H9 (cell line): ENCODE data around the gene ARPC5. TPM values are rescaled to one million over a fixed set of nuclear protein-coding genes. Genes with fewer than 3 reads are reported as not detected.

ENCODE experiments used
- DNase-seq: peaks from one replicate; pipeline ENCODE4 v3.0.0-alpha.2; 2017
- H2AFZ ChIP-seq: one replicate; pipeline ENCODE4 v1.6.1; 2013; ENCODE audit warnings: mild to moderate bottlenecking, low read length, control low read depth, moderate library complexity
- H2AK5ac ChIP-seq: 2 replicates; pipeline ENCODE4 v1.6.1; 2013; ENCODE audit warnings: low read length, control low read depth, mixed read lengths; ENCODE audit not compliant: insufficient read length
- H2BK120ac ChIP-seq: one replicate; pipeline ENCODE4 v1.6.1; 2013; ENCODE audit warnings: low read depth, mild to moderate bottlenecking, low read length, control low read depth, inconsistent platforms; ENCODE audit not compliant: poor library complexity, severe bottlenecking
- H2BK12ac ChIP-seq: 2 replicates; pipeline ENCODE4 v1.6.1; 2013; ENCODE audit warnings: low read length, control low read depth, mixed read lengths, low read depth; ENCODE audit not compliant: insufficient read length
- H2BK15ac ChIP-seq: 2 replicates; pipeline ENCODE4 v1.6.1; 2013; ENCODE audit warnings: low read depth, low read length, control low read depth
- H2BK20ac ChIP-seq: one replicate; pipeline ENCODE4 v1.6.1; 2013; ENCODE audit warnings: low read depth, mild to moderate bottlenecking, low read length, control low read depth, inconsistent platforms; ENCODE audit not compliant: poor library complexity, severe bottlenecking
- H2BK5ac ChIP-seq: 2 replicates; pipeline ENCODE4 v1.6.1; 2013; ENCODE audit warnings: low read length, control low read depth, mixed read lengths; ENCODE audit not compliant: insufficient read length
- H3K14ac ChIP-seq: 2 replicates; pipeline ENCODE4 v1.6.1; 2013; ENCODE audit warnings: low read length, control low read depth; ENCODE audit not compliant: insufficient read depth
- H3K18ac ChIP-seq: 2 replicates; pipeline ENCODE4 v1.6.1; 2013; ENCODE audit warnings: low read depth, mild to moderate bottlenecking, mixed read lengths, low read length, control low read depth; ENCODE audit not compliant: insufficient read length
- H3K23ac ChIP-seq: 2 replicates; pipeline ENCODE4 v1.6.1; 2013; ENCODE audit warnings: low read length, control low read depth, mixed read lengths, low read depth; ENCODE audit not compliant: insufficient read length
- H3K23me2 ChIP-seq: 2 replicates; pipeline ENCODE4 v1.6.1; 2013; ENCODE audit warnings: low read depth, mild to moderate bottlenecking, mixed read lengths, low read length, control low read depth; ENCODE audit not compliant: insufficient read length, poor library complexity, severe bottlenecking
- H3K27ac ChIP-seq: 2 replicates; pipeline ENCODE4 v1.5.1; 2013; ENCODE audit warnings: low read length, control low read depth, mixed read lengths, low read depth; ENCODE audit not compliant: insufficient read length
- H3K27me3 ChIP-seq: 2 replicates; pipeline ENCODE4 v1.6.1; 2013; ENCODE audit warnings: low read length, control low read depth, inconsistent platforms; ENCODE audit not compliant: insufficient read depth
- H3K4ac ChIP-seq: 2 replicates; pipeline ENCODE4 v1.6.1; 2013; ENCODE audit warnings: low read depth, mild to moderate bottlenecking, control low read depth, inconsistent platforms, low read length, moderate library complexity
- H3K4me1 ChIP-seq: 2 replicates; pipeline ENCODE4 v1.6.1; 2013; ENCODE audit warnings: low read length, control low read depth, inconsistent platforms; ENCODE audit not compliant: insufficient read depth
- H3K4me2 ChIP-seq: 2 replicates; pipeline ENCODE4 v1.6.1; 2013; ENCODE audit warnings: low read length, control low read depth, mixed read lengths; ENCODE audit not compliant: insufficient read length, insufficient read depth
- H3K56ac ChIP-seq: 2 replicates; pipeline ENCODE4 v1.6.1; 2013; ENCODE audit warnings: low read depth, mild to moderate bottlenecking, mixed read lengths, low read length, control low read depth; ENCODE audit not compliant: insufficient read length
- H3K79me1 ChIP-seq: 2 replicates; pipeline ENCODE4 v1.6.1; 2013; ENCODE audit warnings: low read depth, mild to moderate bottlenecking, moderate library complexity, low read length, control low read depth, inconsistent platforms; ENCODE audit not compliant: insufficient read depth, poor library complexity, severe bottlenecking
- H3K79me2 ChIP-seq: 2 replicates; pipeline ENCODE4 v1.6.1; 2013; ENCODE audit warnings: low read length, control low read depth, inconsistent platforms; ENCODE audit not compliant: insufficient read depth
- H3K9ac ChIP-seq: 2 replicates; pipeline ENCODE4 v1.6.1; 2013; ENCODE audit warnings: low read length, control low read depth, mixed read lengths; ENCODE audit not compliant: insufficient read length; ENCODE audit errors: extremely low read depth
- H3K9me3 ChIP-seq: one replicate; pipeline ENCODE4 v1.6.1; 2013; ENCODE audit warnings: low read depth, low read length, inconsistent platforms; ENCODE audit not compliant: control insufficient read depth
- H3T11ph ChIP-seq: one replicate; pipeline ENCODE4 v1.6.1; 2013; ENCODE audit warnings: mild to moderate bottlenecking, low read length, control low read depth, inconsistent platforms
- H4K20me1 ChIP-seq: one replicate; pipeline ENCODE4 v1.6.1; 2013; ENCODE audit not compliant: control insufficient read depth, insufficient read length, insufficient read depth
- H4K5ac ChIP-seq: 2 replicates; pipeline ENCODE4 v1.6.1; 2013; ENCODE audit warnings: low read depth, mild to moderate bottlenecking, mixed read lengths, low read length, control low read depth; ENCODE audit not compliant: insufficient read length
- H4K8ac ChIP-seq: replicated peaks from 2 replicates; pipeline ENCODE4 v1.6.1; 2013; ENCODE audit warnings: low read length, control low read depth, mixed read lengths, low read depth; ENCODE audit not compliant: insufficient read length
- H4K91ac ChIP-seq: 2 replicates; pipeline ENCODE4 v1.6.1; 2013; ENCODE audit warnings: low read depth, mild to moderate bottlenecking, moderate library complexity, mixed read lengths, low read length, control low read depth; ENCODE audit not compliant: insufficient read length
- H3K27ac Mint-ChIP-seq, 3 experiments: 2 replicates in 2 of 3; 3 replicates in 1 of 3; pipeline ENCODE4 v1.8.0; 2020 to 2021; ENCODE audit warnings: mixed read lengths in 3 of 3, mild to moderate bottlenecking in 1 of 3, moderate library complexity in 1 of 3
- H3K27me3 Mint-ChIP-seq: 2 replicates; pipeline ENCODE4 v1.8.0; 2021; ENCODE audit warnings: low read depth, mild to moderate bottlenecking, moderate library complexity, mixed read lengths
- H3K36me3 Mint-ChIP-seq, 3 experiments: 2 replicates in 2 of 3; 3 replicates in 1 of 3; pipeline ENCODE4 v1.8.0; 2020 to 2021; ENCODE audit warnings: low read depth in 3 of 3, mixed read lengths in 3 of 3; ENCODE audit not compliant: insufficient read depth in 1 of 3
- H3K4me1 Mint-ChIP-seq, 2 experiments: 2 replicates each; pipeline ENCODE4 v1.8.0; 2020; ENCODE audit warnings: mixed read lengths in 2 of 2
- H3K4me3 Mint-ChIP-seq, 2 experiments: 2 replicates in 1 of 2; 3 replicates in 1 of 2; pipeline ENCODE4 v1.8.0; 2020 to 2021; ENCODE audit warnings: mild to moderate bottlenecking in 2 of 2, mixed read lengths in 2 of 2, moderate library complexity in 1 of 2
- H3K9me3 Mint-ChIP-seq, 2 experiments: 2 replicates in 1 of 2; 3 replicates in 1 of 2; pipeline ENCODE4 v1.8.0; 2020; ENCODE audit warnings: mild to moderate bottlenecking in 2 of 2, mixed read lengths in 2 of 2, moderate library complexity in 1 of 2
- WGBS: extraction: QIAGEN DNeasy Blood & Tissue Kit; methylation state at CpG from one replicate; pipeline ENCODE4 v1.1.7; 2013; ENCODE audit warnings: missing lambda C conversion rate, low lambda C conversion rate, mixed read lengths; ENCODE audit not compliant: insufficient read length; ENCODE audit errors: extremely low coverage; 5-methylcytosine and 5-hydroxymethylcytosine counted together
- total RNA-seq: library from RNA; stranded (reverse); gene quantifications from 2 replicates; pipeline ENCODE4 v1.2.1, GENCODE V29; 2021
- TF ChIP-seq, protein P1 (sequence below): fragments of 200-600 bp; sonication (generic); conservative IDR thresholded peaks from 3 replicates; pipeline ENCODE4 v1.8.0; 2021; ENCODE audit warnings: antibody characterized with exemption, mild to moderate bottlenecking

Gene ARPC5
- total RNA-seq, 1 experiment from 2014 or later = 67.7 TPM

DNA sequence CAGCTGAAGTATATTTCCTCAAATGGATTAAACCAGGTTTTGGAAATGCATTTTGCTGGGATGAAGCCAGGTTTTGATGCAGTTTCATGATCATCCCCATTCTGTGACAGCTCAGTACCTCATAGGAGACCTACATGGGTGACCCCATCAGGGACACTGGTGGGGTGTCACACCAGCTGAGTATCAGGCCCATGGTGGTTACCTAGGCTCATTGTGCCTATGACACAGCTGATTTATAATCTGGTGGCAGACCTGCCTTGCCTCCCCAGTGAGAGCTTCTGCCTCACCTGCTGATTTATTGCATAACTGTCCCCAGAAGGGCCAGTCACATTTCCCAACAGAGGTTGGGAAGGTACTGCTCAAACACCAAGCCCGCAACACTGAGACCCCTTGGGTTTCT lies 49.1 kb downstream of the ARPC5 start:
- H2AK5ac ChIP-seq = no peak overlapping the region
- no peak overlapping the region for H3K9ac ChIP-seq
- H3K23ac ChIP-seq = no peak overlapping the region
- no peak overlapping the region for H4K8ac ChIP-seq
- H3K4ac ChIP-seq = no peak overlapping the region
- no peak overlapping the region for H3K27ac ChIP-seq
- no peak overlapping the region for H3K4me2 ChIP-seq
- H2BK120ac ChIP-seq = no peak overlapping the region
- no peak overlapping the region for H2BK20ac ChIP-seq
- Mint-ChIP-seq H3K36me3 (no peaks in the 10 kb centered on the region), H3K27me3 (no peaks in the 10 kb centered on the region), H3K27ac (peak overlapping the region in 1 of 3 experiments; percentile 19; a peak in 1 of 7 replicates), H3K4me1 (peaks cover 27 to 29% of the 10 kb centered on the region in 2 experiments), H3K9me3 (no peaks in the 10 kb centered on the region), H3K4me3 (no peak overlapping the region)
- no peak overlapping the region for H2BK5ac ChIP-seq
- no CpG with 5 or more reads among the region's 1 CpG for WGBS
- H2BK15ac ChIP-seq = no peak overlapping the region
- no peak overlapping the region for H3T11ph ChIP-seq
- H2AFZ ChIP-seq = no peak overlapping the region
- no peak for DNase-seq
- no peaks in the 10 kb centered on the region for H4K20me1 ChIP-seq
- no peaks in the 10 kb centered on the region for H3K79me2 ChIP-seq
- H2BK12ac ChIP-seq = no peak overlapping the region
- TF ChIP-seq, protein P1, sequence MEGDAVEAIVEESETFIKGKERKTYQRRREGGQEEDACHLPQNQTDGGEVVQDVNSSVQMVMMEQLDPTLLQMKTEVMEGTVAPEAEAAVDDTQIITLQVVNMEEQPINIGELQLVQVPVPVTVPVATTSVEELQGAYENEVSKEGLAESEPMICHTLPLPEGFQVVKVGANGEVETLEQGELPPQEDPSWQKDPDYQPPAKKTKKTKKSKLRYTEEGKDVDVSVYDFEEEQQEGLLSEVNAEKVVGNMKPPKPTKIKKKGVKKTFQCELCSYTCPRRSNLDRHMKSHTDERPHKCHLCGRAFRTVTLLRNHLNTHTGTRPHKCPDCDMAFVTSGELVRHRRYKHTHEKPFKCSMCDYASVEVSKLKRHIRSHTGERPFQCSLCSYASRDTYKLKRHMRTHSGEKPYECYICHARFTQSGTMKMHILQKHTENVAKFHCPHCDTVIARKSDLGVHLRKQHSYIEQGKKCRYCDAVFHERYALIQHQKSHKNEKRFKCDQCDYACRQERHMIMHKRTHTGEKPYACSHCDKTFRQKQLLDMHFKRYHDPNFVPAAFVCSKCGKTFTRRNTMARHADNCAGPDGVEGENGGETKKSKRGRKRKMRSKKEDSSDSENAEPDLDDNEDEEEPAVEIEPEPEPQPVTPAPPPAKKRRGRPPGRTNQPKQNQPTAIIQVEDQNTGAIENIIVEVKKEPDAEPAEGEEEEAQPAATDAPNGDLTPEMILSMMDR = no peak
- no peaks in the 10 kb centered on the region for H3K9me3 ChIP-seq
- H3K79me1 ChIP-seq = no peaks in the 10 kb centered on the region
- H3K23me2 ChIP-seq = no peaks in the 10 kb centered on the region
- peaks cover 4% of the 10 kb centered on the region; the same call in 1 of the 2 replicates for H3K4me1 ChIP-seq
- H3K27me3 ChIP-seq = no peaks in the 10 kb centered on the region
- H3K14ac ChIP-seq = no peak overlapping the region
- no peak overlapping the region for H4K91ac ChIP-seq
- no peak overlapping the region for H3K18ac ChIP-seq
- H3K56ac ChIP-seq = no peak overlapping the region
- H4K5ac ChIP-seq = no peak overlapping the region
